ENCODE data around the gene NPAS3.

DNA sequence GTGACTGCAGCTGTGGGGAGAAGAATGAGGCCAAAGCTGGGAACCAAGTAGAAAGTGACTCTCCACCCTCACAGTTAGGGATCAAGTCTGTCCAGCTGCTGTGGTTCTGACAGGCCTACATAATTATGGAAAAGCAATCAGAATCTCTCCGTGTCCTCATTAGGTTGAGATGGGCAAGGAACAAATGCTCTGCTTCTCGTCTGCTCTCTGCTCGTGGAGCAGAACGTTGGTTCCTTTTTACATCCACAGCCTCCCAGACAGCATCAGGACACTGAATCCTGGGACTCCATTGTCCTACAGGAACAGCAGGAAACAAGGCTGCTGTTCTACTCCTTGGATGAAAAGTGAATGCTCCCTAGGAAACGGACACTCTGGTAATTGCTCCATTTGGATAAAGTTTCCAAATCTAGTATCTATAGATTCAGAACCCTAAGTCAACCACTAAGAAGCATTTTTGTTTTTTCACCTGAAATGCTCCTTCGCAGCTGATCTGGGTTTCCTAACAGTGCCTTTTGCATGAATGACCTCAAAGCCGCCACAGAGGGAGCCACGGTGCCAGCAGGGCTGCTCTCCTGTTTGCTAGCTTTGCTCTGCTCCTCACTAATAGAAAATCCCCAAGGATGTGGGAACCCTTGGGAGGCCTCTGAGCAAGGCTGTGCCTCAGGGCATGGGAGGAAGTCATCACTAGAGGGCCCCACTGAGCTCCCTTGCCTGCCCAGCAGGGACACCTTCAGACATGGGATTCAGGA, 910.2 kb downstream of the NPAS3 start:
- TF ChIP-seq, protein P1, sequence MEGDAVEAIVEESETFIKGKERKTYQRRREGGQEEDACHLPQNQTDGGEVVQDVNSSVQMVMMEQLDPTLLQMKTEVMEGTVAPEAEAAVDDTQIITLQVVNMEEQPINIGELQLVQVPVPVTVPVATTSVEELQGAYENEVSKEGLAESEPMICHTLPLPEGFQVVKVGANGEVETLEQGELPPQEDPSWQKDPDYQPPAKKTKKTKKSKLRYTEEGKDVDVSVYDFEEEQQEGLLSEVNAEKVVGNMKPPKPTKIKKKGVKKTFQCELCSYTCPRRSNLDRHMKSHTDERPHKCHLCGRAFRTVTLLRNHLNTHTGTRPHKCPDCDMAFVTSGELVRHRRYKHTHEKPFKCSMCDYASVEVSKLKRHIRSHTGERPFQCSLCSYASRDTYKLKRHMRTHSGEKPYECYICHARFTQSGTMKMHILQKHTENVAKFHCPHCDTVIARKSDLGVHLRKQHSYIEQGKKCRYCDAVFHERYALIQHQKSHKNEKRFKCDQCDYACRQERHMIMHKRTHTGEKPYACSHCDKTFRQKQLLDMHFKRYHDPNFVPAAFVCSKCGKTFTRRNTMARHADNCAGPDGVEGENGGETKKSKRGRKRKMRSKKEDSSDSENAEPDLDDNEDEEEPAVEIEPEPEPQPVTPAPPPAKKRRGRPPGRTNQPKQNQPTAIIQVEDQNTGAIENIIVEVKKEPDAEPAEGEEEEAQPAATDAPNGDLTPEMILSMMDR (IDR thresholded peaks at IDR 0.05) = peak; percentile 80
- no peak for TF ChIP-seq ZFX (IDR thresholded peaks at IDR 0.05; ENCODE audit: borderline replicate concordance)

Data from 22Rv1 (cell line).